ENCODE results near the gene AGBL4. TPM values are rescaled to one million over a fixed set of nuclear protein-coding genes. Genes with fewer than 3 reads are reported as not detected.

AGBL4 gene
- total RNA-seq, 4 donors from 2014 or later, result 0.08 to 0.71 (median 0.60) TPM

GRCh38 chr1:48540587-48540986 lies 1483.2 kb downstream of the AGBL4 start:
- no peak for DNase-seq (ENCODE audit: low spot score in 2 of 2)
- TF ChIP-seq POLR2A (IDR thresholded peaks at IDR 0.05) (no peak), CTCF (IDR thresholded peaks at IDR 0.05) (no peak)
- WGBS, 2 donors, result 49 to 58% methylated on average over 3 of the region's 3 CpGs
- no peak overlapping the region for H3K4me3 ChIP-seq (ENCODE audit: low read depth, poor library complexity, severe bottlenecking)
- intact Hi-C loops (cut with DNase I; ENCODE audit: low total_unique reads), result no loop called here

- no peak overlapping the region for H3K4me3 ChIP-seq (ENCODE audit: low read depth, poor library complexity, severe bottlenecking)
- 86 to 91% methylated on average over 3 of the region's 3 CpGs for WGBS, 2 donors
- intact Hi-C loops (cut with DNase I; ENCODE audit: low total_unique reads), result no loop called here
- TF ChIP-seq POLR2A (IDR thresholded peaks at IDR 0.05) (no peak), CTCF (IDR thresholded peaks at IDR 0.05) (no peak)
- no peak for DNase-seq (ENCODE audit: low spot score in 2 of 2)
These were observed 1487.3 kb downstream of the AGBL4 start for GRCh38 chr1:48536477-48536876.

- 30 to 50% methylated on average over 1 of the region's 1 CpG for whole genome bisulfite sequencing, 2 donors
- no peak overlapping the region for H3K4me3 ChIP-seq (ENCODE audit: low read depth, poor library complexity, severe bottlenecking)
- TF ChIP-seq POLR2A (IDR thresholded peaks at IDR 0.05) (no peak), CTCF (IDR thresholded peaks at IDR 0.05) (no peak)
- no peak for DNase-seq (ENCODE audit: low spot score in 2 of 2)
- intact Hi-C loops (cut with DNase I; ENCODE audit: low total_unique reads), result no loop called here
These were observed 1490.8 kb downstream of the AGBL4 start for GRCh38 chr1:48532976-48533375.

- intact Hi-C loops (cut with DNase I; ENCODE audit: low total_unique reads), result no loop called here
- H3K4me3 ChIP-seq (ENCODE audit: low read depth, poor library complexity, severe bottlenecking), result no peak overlapping the region
- TF ChIP-seq CTCF (IDR thresholded peaks at IDR 0.05) (no peak), POLR2A (IDR thresholded peaks at IDR 0.05) (no peak)
- no peak for DNase-seq (ENCODE audit: low spot score in 2 of 2)
- WGBS, 2 donors, result 0 to 2% methylated on average over 2 of the region's 2 CpGs
These were observed 1492.9 kb downstream of the AGBL4 start for GRCh38 chr1:48530727-48531351.

GRCh38 chr1:48527051-48527450 lies 1496.7 kb downstream of the AGBL4 start:
- TF ChIP-seq POLR2A (IDR thresholded peaks at IDR 0.05) (no peak), CTCF (IDR thresholded peaks at IDR 0.05) (no peak)
- 69 to 80% methylated on average over 5 of the region's 5 CpGs for WGBS, 2 donors
- intact Hi-C loops (cut with DNase I; ENCODE audit: low total_unique reads), result no loop called here
- no peak for DNase-seq (ENCODE audit: low spot score in 2 of 2)
- H3K4me3 ChIP-seq (ENCODE audit: low read depth, poor library complexity, severe bottlenecking), result no peak overlapping the region

Measured in lower leg skin (tissue), 4 donors.